ENCODE results near the gene ANTXR2. TPM values are rescaled to one million over a fixed set of nuclear protein-coding genes. Genes with fewer than 3 reads are reported as not detected.

The ANTXR2 gene
- polyA plus RNA-seq, 1 experiment = 105 TPM

- ChIA-PET POLR2A (no interaction called here), CTCF (no interaction called here)
- TF ChIP-seq CTCF (IDR thresholded peaks at IDR 0.05; ENCODE audit: low read depth, low read length) = no peak
- H3K9me3 ChIP-seq (ENCODE audit: control insufficient read depth, insufficient read depth, low read length) = peaks cover 7% of the 10 kb centered on the region
- H3K4me3 ChIP-seq (ENCODE audit: low read depth, low read length) = no peak overlapping the region
- no peak for DNase-seq (ENCODE audit: low read depth, low spot score)
- H3K27ac ChIP-seq (ENCODE audit: low read depth, low read length) = no peak overlapping the region
- H3K27me3 ChIP-seq (ENCODE audit: control insufficient read depth, insufficient read depth, low read length) = no peaks in the 10 kb centered on the region
These were observed 6.4 kb upstream of the ANTXR2 start for GRCh38 chr4:80079255-80079923.

GRCh38 chr4:80078346-80079092, 5.5 kb upstream of the ANTXR2 start:
- Histone ChIP-seq H3K4me3 (ENCODE audit: low read depth, low read length) (no peak overlapping the region), H3K27ac (ENCODE audit: low read depth, low read length) (no peak overlapping the region), H3K27me3 (ENCODE audit: control insufficient read depth, insufficient read depth, low read length) (no peaks in the 10 kb centered on the region), H3K9me3 (ENCODE audit: control insufficient read depth, insufficient read depth, low read length) (peaks cover 7% of the 10 kb centered on the region)
- ChIA-PET CTCF (no interaction called here), POLR2A (no interaction called here)
- no peak for DNase-seq (ENCODE audit: low read depth, low spot score)
- TF ChIP-seq CTCF (IDR thresholded peaks at IDR 0.05; ENCODE audit: low read depth, low read length) = no peak

GRCh38 chr4:80077639-80078038, 4.6 kb upstream of the ANTXR2 start:
- CTCF ChIA-PET = interaction anchor here (1.2 kb wide), 1 partner anchor 107 kb away, joined by 4 read pairs; no protein-coding TSS in a partner anchor
- no peaks in the 10 kb centered on the region for H3K27me3 ChIP-seq (ENCODE audit: control insufficient read depth, insufficient read depth, low read length)
- H3K4me3 ChIP-seq (ENCODE audit: low read depth, low read length) = no peak overlapping the region
- DNase-seq (ENCODE audit: low read depth, low spot score) = no peak
- POLR2A ChIA-PET = no interaction called here
- no peak for TF ChIP-seq CTCF (IDR thresholded peaks at IDR 0.05; ENCODE audit: low read depth, low read length)
- H3K27ac ChIP-seq (ENCODE audit: low read depth, low read length) = no peak overlapping the region
- H3K9me3 ChIP-seq (ENCODE audit: control insufficient read depth, insufficient read depth, low read length) = peaks cover 7% of the 10 kb centered on the region

GRCh38 chr4:80076681-80077080, 3.7 kb upstream of the ANTXR2 start:
- POLR2A ChIA-PET = no interaction called here
- H3K27me3 ChIP-seq (ENCODE audit: control insufficient read depth, insufficient read depth, low read length) = no peaks in the 10 kb centered on the region
- no peak for DNase-seq (ENCODE audit: low read depth, low spot score)

More at GRCh38 chr4:80076681-80077080, 3.7 kb upstream of the ANTXR2 start:
- no peak for TF ChIP-seq CTCF (IDR thresholded peaks at IDR 0.05; ENCODE audit: low read depth, low read length)
- Histone ChIP-seq H3K27ac (ENCODE audit: low read depth, low read length) (no peak overlapping the region), H3K9me3 (ENCODE audit: control insufficient read depth, insufficient read depth, low read length) (peaks cover 11% of the 10 kb centered on the region), H3K4me3 (ENCODE audit: low read depth, low read length) (no peak overlapping the region)
- CTCF ChIA-PET = interaction anchor here (1.2 kb wide), 1 partner anchor 108 kb away, joined by 4 read pairs; no protein-coding TSS in a partner anchor
